Keratinocyte (primary cell): ENCODE data around the gene ADORA2B. TPM values are rescaled to one million over a fixed set of nuclear protein-coding genes. Genes with fewer than 3 reads are reported as not detected.

Experiments
- DNase-seq: peaks from one replicate; pipeline ENCODE4 v3.0.0-alpha.2; 2011; ENCODE audit warnings: low read depth, missing footprints, low spot score
- FAIRE-seq: peaks from 2 replicates; lab custom pipeline; 2011; peaks lifted over from hg19 to GRCh38; lab: Jason Lieb, UNC
- H2AFZ ChIP-seq: 2 replicates; pipeline ENCODE4 v1.6.0; 2012; ENCODE audit warnings: low read length, control low read depth, inconsistent platforms; ENCODE audit not compliant: control insufficient read depth
- H3K27ac ChIP-seq: 2 replicates; pipeline ENCODE4 v1.5.1; 2011; ENCODE audit warnings: low read length; ENCODE audit not compliant: control insufficient read depth, insufficient read depth
- H3K27me3 ChIP-seq: 3 replicates; pipeline ENCODE4 v1.6.0; 2011; ENCODE audit warnings: low read length; ENCODE audit not compliant: control insufficient read depth, insufficient read depth; ENCODE audit errors: extremely low read depth
- H3K36me3 ChIP-seq, 2 experiments: 2 replicates in 1 of 2; 3 replicates in 1 of 2; pipeline ENCODE4 v1.5.1; 2011; ENCODE audit warnings: low read length in 2 of 2, mild to moderate bottlenecking in 1 of 2; ENCODE audit not compliant: control insufficient read depth in 2 of 2, insufficient read depth in 2 of 2; ENCODE audit errors: extremely low read depth in 1 of 2
- H3K4me1 ChIP-seq: 3 replicates; pipeline ENCODE4 v1.5.1; 2011; ENCODE audit warnings: low read length; ENCODE audit not compliant: control insufficient read depth, insufficient read depth; ENCODE audit errors: extremely low read depth
- H3K4me2 ChIP-seq: 3 replicates; pipeline ENCODE4 v1.6.0; 2011; ENCODE audit warnings: low read depth, low read length; ENCODE audit not compliant: control insufficient read depth, insufficient read depth; ENCODE audit errors: extremely low read depth
- H3K4me3 ChIP-seq, 3 experiments: fragments of 200-600 bp in 1 of 3; sonication (generic) in 1 of 3; 2 replicates in 2 of 3; 3 replicates in 1 of 3; pipeline ENCODE4 v1.5.1; 2011 to 2016; ENCODE audit warnings: low read length in 3 of 3, mild to moderate bottlenecking in 3 of 3, control low read depth in 2 of 3, inconsistent platforms in 1 of 3, low read depth in 1 of 3, mixed read lengths in 1 of 3, mixed run types in 1 of 3, moderate library complexity in 1 of 3; ENCODE audit not compliant: control insufficient read depth in 2 of 3, insufficient read depth in 2 of 3; ENCODE audit errors: extremely low read depth in 1 of 3
- H3K79me2 ChIP-seq: 2 replicates; pipeline ENCODE4 v1.6.0; 2012; ENCODE audit warnings: low read length; ENCODE audit not compliant: control insufficient read depth, insufficient read depth
- H3K9ac ChIP-seq: 3 replicates; pipeline ENCODE4 v1.6.0; 2011; ENCODE audit warnings: low read length; ENCODE audit not compliant: control insufficient read depth, insufficient read depth; ENCODE audit errors: extremely low read depth
- H3K9me1 ChIP-seq: 3 replicates; pipeline ENCODE4 v1.6.0; 2011; ENCODE audit warnings: low read length; ENCODE audit not compliant: control insufficient read depth, insufficient read depth; ENCODE audit errors: extremely low read depth
- H3K9me3 ChIP-seq: 2 replicates; pipeline ENCODE4 v1.5.1; 2012; ENCODE audit warnings: low read depth, low read length; ENCODE audit not compliant: control insufficient read depth
- H4K20me1 ChIP-seq: 3 replicates; pipeline ENCODE4 v1.6.0; 2011; ENCODE audit warnings: low read length; ENCODE audit not compliant: control insufficient read depth, insufficient read depth; ENCODE audit errors: extremely low read depth
- EZH2 ChIP-seq: IDR thresholded peaks from one replicate; pipeline ENCODE4 v1.6.1; 2012; ENCODE audit warnings: inconsistent platforms, mild to moderate bottlenecking, low read length, moderate library complexity
- dilution Hi-C: fragments of 300-500 bp; cut with MboI; formaldehyde crosslinking; loops from one replicate; pipeline ENCODE4 v1.7.0; 2020; ENCODE audit warnings: low sequenced_read_pairs; ENCODE audit not compliant: extremely low pct_ligation_motif_present
- polyA plus RNA-seq, 5 experiments: library from polyadenylated mRNA; depleted of rRNA in 3 of 5; stranded (reverse) in 3 of 5; stranded (forward) in 1 of 5; unstranded in 1 of 5; fragments of >200 nt; gene quantifications; 1 replicate in 1 of 5; 2 replicates in 3 of 5; 3 replicates in 1 of 5; pipeline versions ENCODE4 v1.2.1 to v1.2.3, GENCODE V29; 2011 to 2012; ENCODE audit warnings: missing spikeins in 2 of 5, low read depth in 1 of 5, low replicate concordance in 1 of 5
- TF ChIP-seq, protein P1 (sequence below), 3 experiments: IDR thresholded peaks in 1 of 3; conservative IDR thresholded peaks in 1 of 3; optimal IDR thresholded peaks in 1 of 3; 2 replicates in 2 of 3; 3 replicates in 1 of 3; pipeline versions ENCODE3 to v1.5.1; 2011; ENCODE audit warnings: low read length in 3 of 3, mild to moderate bottlenecking in 3 of 3, moderate library complexity in 2 of 3, control low read depth in 1 of 3, inconsistent platforms in 1 of 3; ENCODE audit not compliant: insufficient read depth in 2 of 3; ENCODE audit errors: extremely low read depth in 1 of 3

The ADORA2B gene
- polyA plus RNA-seq, 1 donor (not counting 4 experiments of a cell fraction or from before 2014, with no cell fraction given) = 50.0 TPM

DNA sequence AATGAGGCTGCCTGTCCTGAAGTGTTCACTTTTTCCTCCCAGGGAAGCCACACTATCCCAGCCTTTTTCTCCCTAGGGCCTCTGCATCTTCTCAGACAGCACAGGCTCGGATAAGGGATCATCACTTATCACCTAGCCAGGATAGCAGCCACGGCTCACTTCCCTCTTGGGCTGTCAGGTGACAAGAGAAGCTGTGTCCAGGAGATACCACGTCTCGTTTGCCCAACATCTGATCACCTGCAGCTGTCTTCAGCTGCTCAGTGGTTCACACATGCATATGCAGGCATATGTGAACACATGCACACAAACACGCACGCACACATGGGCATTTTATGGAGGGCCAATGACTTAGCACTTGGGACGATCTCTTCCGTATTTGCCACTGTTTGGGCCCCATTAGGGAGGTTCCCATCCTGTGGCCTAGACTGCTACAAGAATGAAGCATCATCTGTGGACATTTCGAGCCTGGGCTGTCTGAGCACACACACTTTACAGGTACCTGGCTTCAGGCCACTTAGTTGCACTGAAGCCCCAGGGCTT is 32.4 kb upstream of the ADORA2B start:
- Histone ChIP-seq H3K4me3 (no peak overlapping the region), H4K20me1 (no peaks in the 10 kb centered on the region), H3K27me3 (peaks cover 10% of the 10 kb centered on the region), H3K27ac (no peak overlapping the region), H3K9ac (no peak overlapping the region), H3K4me1 (no peaks in the 10 kb centered on the region), H3K79me2 (no peaks in the 10 kb centered on the region), H3K36me3 (no peaks in the 10 kb centered on the region), H3K4me2 (no peak overlapping the region), H3K9me1 (no peaks in the 10 kb centered on the region), H3K9me3 (no peaks in the 10 kb centered on the region), H2AFZ (no peak overlapping the region)
- FAIRE-seq (no peak), DNase-seq (no peak)
- dilution Hi-C loops = no loop called here
- no peak for TF ChIP-seq EZH2
- TF ChIP-seq, protein P1, sequence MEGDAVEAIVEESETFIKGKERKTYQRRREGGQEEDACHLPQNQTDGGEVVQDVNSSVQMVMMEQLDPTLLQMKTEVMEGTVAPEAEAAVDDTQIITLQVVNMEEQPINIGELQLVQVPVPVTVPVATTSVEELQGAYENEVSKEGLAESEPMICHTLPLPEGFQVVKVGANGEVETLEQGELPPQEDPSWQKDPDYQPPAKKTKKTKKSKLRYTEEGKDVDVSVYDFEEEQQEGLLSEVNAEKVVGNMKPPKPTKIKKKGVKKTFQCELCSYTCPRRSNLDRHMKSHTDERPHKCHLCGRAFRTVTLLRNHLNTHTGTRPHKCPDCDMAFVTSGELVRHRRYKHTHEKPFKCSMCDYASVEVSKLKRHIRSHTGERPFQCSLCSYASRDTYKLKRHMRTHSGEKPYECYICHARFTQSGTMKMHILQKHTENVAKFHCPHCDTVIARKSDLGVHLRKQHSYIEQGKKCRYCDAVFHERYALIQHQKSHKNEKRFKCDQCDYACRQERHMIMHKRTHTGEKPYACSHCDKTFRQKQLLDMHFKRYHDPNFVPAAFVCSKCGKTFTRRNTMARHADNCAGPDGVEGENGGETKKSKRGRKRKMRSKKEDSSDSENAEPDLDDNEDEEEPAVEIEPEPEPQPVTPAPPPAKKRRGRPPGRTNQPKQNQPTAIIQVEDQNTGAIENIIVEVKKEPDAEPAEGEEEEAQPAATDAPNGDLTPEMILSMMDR (optimal IDR thresholded peaks at IDR 0.05 in 1 of 3, IDR thresholded peaks at IDR 0.05 in 1 of 3, conservative IDR thresholded peaks at IDR 0.05 in 1 of 3; ENCODE audit: extremely low read depth in 1 of 3, insufficient read depth in 2 of 3, low read length in 3 of 3) = no peak

DNA sequence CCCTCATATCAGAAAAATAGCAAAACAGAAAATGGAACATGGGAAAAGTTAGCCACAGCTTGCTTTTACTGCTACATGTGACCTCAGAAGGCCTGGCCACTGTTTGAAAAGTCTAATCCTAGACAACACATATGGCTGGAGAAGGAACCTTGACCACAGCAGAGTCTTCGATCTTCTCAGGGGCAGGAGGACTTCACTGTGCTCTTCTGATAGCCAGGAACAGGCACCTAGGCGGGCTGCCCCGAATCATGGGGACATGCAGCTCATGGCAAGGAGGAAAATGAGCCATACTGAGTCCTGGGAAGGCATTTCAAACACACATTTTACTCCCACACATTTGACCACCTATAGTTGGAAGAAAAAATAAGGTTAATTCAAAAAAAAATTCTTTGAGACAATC is 31.1 kb upstream of the ADORA2B start:
- H4K20me1 ChIP-seq = no peaks in the 10 kb centered on the region
- no peak for TF ChIP-seq EZH2
- TF ChIP-seq, protein P1 (optimal IDR thresholded peaks at IDR 0.05 in 1 of 3, IDR thresholded peaks at IDR 0.05 in 1 of 3, conservative IDR thresholded peaks at IDR 0.05 in 1 of 3; ENCODE audit: extremely low read depth in 1 of 3, insufficient read depth in 2 of 3, low read length in 3 of 3) = no peak
- no peaks in the 10 kb centered on the region for H3K9me3 ChIP-seq
- peaks cover 13% of the 10 kb centered on the region for H3K27me3 ChIP-seq
- no peak overlapping the region for H3K4me2 ChIP-seq
- no peaks in the 10 kb centered on the region for H3K4me1 ChIP-seq
- H3K36me3 ChIP-seq = no peaks in the 10 kb centered on the region
- DNase-seq = no peak
- dilution Hi-C loops = no loop called here
- no peak overlapping the region for H3K27ac ChIP-seq
- FAIRE-seq = no peak
- no peaks in the 10 kb centered on the region for H3K9me1 ChIP-seq
- no peak overlapping the region for H3K9ac ChIP-seq
- no peak overlapping the region for H2AFZ ChIP-seq
- no peak overlapping the region for H3K4me3 ChIP-seq
- H3K79me2 ChIP-seq = no peaks in the 10 kb centered on the region
